CD4-positive, alpha-beta T cell treated with Interferon alpha-2 for 1 hour (primary cell): ENCODE measurements around the gene SMAD9.

ENCODE experiments used
- DNase-seq, 2 donors: peaks; one replicate each; pipeline ENCODE4 v3.0.0-alpha.2; 2020 to 2022

The SMAD9 gene

GRCh38 chr13:36814465-36814864, 105.6 kb downstream of the SMAD9 start:
- no peak for DNase-seq

GRCh38 chr13:36813225-36813624, 106.8 kb downstream of the SMAD9 start:
- DNase-seq, result no peak

GRCh38 chr13:36807616-36808015, 112.4 kb downstream of the SMAD9 start:
- DNase-seq, result no peak

GRCh38 chr13:36806102-36806501, 113.9 kb downstream of the SMAD9 start:
- no peak for DNase-seq

- DNase-seq, result no peak
Observed at GRCh38 chr13:36804588-36804987, 115.5 kb downstream of the SMAD9 start.

- DNase-seq, result no peak
Observed at GRCh38 chr13:36801035-36801434, 119.0 kb downstream of the SMAD9 start.

GRCh38 chr13:36796052-36796451, 124.0 kb downstream of the SMAD9 start:
- no peak for DNase-seq

GRCh38 chr13:36795463-36795862, 124.6 kb downstream of the SMAD9 start:
- DNase-seq, result no peak
